ENCODE data around the gene KIAA0825.

KIAA0825 gene

DNA sequence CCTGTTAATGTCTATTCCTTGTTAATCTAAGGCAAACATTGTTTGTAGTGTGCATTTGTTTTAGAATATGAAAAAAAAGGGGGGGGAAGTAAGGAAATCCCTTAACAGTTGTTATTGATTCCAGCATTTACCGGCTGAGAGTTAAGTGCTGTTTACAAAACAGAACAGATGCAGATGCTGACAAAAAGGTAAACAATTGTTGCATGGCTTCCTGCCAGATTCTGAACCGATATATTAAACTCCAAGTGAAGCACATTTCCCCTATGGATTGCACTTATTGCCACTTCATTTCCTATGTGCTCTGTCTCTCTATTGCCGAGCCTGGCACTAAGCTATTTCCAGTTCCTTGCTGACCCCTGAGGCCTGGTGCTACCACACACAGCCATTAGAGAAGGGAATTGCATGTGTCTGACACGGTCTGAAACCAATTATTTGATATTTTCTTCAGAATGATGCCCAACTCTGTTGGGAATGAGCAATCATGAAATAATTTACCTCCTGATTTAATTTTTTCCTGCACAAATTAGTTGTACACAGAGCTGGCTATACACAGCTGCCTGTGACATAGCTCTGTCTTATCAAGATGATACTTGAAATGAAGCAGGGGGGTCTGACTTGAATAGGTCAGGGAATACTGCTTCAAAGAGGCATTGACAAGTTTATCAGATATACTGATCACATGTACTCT, 109.8 kb downstream of the KIAA0825 start:
- DNase-seq: no peak

DNA sequence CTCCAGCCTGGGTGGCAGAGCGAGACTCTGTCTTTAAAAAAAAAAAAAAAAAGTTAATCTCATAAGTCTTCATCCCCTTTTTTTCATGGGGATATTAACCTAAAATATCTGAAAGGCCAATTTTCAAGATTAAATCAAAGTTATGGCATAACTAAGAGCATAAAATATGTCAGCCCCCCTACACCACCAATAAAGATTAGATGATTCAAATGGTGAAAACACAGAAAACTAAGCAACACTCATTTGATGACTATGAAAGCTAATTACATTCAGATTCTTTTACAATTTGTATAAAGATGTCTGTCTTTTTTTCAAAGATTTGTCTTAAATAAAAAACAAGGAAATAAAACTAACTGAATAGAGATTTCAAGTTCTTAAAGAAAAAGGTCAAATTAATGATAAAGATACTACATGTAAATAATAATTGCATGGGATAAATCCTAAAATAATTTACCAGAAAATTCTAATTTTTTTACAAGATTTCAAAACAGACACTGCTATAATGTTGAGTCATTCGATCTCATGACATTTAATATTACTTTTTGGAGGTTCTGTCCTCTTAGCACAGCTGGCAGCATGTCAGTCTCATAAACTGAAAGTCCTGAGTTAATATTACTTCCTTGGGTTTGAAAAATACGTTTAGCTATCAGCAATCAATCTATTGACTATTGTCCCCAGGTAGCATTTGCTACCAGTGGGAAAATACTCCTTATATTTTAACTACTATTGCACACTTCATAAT, 112.9 kb downstream of the KIAA0825 start:
- no peak for DNase-seq

DNA sequence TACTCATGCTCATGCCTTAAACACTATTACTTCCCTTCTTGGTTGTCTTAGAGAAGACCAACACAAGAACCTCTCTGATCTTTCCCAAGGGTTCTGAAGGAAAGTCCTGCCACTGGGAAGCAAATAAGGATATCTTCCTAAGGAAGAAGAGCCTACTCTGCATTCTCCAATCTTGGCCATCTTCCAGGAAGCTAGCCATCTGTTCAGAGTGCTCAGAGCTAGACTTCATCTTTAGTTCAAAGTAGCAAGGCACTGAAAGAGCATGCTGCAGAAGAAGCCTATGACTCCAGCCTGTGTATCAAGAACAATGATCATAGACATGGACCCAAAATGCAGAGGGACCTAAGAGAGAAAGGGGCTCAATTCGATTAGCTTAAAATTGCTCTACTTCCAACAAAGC, 114.7 kb downstream of the KIAA0825 start:
- no peak for DNase-seq

DNA sequence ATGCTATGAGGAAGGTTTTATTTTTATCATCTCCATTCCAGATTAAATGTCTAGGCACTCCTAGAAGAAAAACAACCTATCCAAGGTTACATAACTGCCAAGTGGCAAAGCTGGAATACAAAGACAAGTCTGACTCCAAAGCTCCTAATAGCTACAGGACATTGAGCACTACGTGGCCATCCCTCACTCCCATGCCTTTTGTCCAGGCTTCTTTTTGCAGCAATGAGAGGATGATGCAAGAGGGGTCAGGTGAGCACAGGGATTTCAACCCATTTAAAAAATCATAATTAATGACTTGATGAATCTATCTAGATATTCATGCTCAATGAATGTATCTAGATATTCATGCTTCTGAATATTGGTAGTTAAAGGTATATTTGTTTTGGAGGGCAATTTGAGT, 117.0 kb downstream of the KIAA0825 start:
- no peak for DNase-seq

DNA sequence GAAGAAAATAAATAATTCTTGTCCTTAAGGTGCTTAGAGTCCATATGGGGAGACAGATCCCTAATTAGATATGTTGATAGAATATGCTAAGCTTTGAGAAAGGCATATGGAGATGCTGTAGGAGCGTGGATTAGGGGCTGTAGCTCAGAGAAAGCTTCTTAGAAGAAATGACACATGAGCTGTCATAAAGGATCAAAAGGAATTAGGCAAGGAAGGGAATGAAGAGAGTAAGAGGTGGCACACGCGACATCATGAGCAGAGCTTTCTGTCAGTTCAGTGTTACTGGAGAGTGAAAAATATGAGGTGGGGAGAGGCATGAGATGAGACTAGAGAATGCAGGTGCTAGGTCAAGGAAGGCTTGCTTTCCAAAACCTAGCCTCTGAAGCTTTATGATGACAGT, 118.6 kb downstream of the KIAA0825 start:
- DNase-seq: no peak

DNA sequence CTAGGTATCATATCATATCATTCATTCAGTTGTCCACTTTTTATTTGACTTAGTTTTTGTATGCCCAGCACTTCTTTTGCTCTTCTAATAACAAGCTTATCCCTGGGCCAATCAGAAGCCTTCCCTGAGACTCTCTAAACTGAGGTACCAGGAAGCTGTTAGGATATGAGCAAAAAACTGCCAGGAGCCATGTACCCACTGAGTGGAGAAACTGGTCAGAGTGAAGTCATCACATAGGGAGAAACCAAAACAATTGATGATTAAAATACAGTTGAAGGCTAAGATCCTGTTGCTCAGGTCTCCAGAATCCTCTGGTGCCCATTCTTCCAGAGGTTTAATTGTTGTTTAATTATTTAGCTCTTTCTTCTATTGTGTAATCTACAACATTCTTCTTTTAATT, 120.2 kb downstream of the KIAA0825 start:
- no peak for DNase-seq

DNA sequence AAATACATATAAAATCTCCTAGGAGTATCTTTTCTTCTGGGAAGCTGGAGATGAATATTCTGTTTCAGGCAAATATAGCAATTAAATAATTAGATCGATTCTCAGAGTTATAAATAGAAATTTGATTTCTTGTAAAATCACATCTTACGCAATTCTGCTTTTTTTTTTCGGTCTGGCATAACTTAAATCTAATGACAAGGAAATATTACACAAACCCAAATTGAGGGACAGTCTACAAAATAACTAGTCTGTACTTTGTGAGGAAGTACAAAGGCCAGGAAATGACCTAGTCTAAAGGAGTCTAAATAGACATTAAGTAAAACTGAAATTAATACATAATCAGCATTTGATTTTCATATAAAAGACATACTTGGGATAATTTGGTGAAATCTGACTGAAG, 133.3 kb downstream of the KIAA0825 start:
- no peak for DNase-seq

DNA sequence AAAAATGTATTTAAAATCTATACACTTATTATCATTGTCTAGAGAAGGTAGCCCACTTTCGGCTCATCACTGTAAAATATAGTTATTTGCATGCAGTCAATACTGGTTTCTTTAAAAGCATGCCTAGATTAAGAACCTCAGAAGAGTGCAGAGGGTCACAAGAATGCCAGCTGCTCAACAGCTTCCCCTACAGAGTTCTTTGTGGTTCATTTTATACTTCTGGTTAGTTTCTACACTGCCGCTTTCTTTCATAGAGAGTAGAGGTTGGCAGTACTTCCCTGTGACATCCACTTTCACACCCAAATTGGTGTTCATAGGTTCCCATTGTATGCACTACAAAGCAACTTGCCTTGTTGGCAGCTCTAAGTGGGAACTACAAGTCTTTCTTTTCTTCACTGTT, 137.3 kb downstream of the KIAA0825 start:
- no peak for DNase-seq

DNA sequence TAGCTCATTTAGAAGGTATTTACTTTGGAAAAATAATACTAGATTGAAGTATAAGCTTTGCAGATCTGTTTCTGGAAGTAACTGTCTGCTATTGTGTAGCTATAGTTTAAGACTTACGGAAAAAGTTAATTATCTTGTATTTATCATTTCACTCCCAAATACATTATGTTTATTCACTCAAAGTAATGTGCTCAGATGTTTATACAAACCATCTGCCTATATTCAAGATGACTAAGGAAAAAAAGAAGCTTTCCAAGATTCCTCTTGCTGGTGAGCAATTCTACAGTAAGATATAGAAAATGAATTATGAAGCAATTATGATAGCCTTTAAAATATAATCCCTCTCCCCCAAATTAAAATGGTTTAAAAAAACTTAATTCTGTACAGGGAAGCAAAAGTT, 137.9 kb downstream of the KIAA0825 start:
- no peak for DNase-seq

DNA sequence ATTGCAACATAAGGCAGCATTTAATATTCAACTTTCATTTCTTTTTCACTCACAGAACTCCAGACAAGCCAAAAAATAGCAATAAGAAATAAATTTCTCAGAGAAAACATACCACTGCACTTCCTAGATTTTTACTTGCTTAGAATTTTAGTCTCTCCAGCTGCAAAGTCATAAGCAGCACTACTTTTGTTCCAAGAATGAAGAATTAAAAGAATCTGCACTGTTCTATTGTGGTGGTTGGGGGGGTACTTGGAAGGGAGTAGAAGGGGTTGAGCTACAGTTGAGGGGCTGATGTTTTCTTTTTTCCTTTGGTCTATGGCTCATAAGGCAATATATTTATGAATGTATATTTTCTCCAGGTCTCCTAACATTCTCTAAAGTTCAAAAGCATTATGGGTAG, 144.5 kb downstream of the KIAA0825 start:
- DNase-seq: no peak

DNA sequence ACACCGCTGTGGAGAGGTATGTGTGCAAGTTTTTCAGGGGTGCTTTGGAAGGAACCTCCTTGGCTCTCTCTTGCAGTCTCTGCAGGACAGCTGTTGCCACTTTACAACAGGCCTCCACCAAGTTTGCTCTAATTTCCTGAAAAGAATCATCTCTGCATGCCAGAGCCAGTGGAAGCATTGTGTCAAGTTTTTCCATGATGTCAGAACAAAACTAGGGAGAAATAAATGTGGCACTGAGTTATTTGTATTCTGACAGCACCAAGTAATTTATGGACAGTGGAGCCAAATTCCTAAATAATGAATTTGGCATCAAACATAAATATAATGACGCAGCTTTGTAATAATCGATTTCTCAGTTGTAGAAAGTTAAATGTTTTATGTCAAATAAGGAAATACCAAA, 146.9 kb downstream of the KIAA0825 start:
- no peak for DNase-seq

DNA sequence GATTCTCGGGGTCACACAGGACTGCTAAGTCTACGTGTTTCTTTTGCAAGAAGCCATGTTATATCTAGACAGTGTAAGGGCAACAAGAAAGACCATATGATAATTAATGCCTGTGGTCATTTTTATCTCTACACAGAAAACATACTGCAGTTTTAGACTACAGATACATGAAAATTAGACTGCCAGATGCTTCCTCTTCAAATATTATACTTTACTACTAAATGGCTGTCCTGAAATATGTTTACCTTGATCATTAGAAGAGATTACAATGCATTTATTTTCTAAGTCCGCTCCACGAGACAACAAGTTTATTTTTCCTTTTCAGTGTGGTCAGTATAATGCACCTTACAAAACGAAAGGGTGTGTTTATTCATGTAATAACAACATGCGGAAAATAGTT, 147.6 kb downstream of the KIAA0825 start:
- DNase-seq: no peak

DNA sequence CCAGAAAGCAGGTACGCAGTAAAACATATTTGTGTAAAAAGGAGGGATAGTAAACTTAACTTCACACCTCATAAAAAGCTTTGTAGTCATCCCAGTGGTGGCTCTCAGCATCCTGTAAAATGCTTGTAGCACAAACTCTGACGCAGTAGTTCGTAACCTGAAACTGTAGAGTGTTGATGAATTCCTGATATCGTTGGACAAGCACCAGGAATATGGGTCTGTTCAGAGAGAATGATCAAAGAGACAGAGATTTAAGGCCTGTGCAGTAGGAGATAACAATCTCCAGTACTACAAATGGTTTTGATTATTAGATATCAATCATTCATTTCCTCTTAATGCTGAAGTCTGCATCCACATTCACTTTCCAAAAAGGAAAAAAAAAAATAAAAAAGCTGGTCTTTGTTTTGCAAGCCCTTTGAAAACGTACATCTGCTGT, 148.5 kb downstream of the KIAA0825 start:
- DNase-seq: no peak

DNA sequence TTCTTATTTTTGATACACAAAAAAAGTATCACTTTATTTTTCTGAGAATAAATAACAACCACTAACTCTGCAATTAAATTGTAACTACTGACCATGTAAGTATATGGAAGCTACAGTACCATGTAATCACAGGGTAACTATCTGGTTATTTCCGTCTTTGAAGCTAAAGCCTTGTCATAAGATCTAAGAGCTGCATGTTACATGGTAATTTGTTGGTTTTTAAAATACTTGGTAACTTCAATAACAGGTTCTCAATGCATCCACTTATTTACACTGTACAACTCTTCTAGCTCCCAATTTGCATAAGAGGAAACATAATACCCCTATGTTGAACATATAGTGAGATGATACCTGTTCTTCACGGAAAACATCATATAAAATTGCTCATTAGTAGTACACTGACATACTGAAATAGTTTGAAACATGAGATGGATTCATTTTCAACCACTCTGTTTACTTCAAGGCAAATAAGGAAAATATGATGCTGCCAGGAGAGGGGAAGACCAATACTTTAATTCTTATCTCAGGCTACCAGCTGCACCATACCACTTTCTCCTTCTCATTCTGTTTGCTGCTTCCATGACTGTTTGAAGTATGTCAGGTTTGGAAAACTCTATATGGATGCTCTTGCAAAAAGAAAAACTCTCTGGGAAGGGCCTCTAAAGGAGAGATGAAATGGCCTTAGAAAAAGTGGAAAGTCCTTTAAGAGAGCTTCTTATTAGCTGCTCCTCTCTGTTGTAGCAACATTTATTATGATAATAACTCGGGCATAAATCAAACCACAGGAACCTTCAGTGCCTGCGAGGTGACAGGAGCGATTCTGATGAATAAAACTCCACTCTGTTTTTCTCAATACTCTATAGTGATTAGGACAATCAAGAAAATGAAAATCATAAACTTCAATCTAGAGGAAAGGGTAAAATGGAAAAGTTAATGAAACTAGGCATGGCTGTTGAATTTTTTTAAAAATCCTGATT, 150.2 kb downstream of the KIAA0825 start:
- no peak for DNase-seq

DNA sequence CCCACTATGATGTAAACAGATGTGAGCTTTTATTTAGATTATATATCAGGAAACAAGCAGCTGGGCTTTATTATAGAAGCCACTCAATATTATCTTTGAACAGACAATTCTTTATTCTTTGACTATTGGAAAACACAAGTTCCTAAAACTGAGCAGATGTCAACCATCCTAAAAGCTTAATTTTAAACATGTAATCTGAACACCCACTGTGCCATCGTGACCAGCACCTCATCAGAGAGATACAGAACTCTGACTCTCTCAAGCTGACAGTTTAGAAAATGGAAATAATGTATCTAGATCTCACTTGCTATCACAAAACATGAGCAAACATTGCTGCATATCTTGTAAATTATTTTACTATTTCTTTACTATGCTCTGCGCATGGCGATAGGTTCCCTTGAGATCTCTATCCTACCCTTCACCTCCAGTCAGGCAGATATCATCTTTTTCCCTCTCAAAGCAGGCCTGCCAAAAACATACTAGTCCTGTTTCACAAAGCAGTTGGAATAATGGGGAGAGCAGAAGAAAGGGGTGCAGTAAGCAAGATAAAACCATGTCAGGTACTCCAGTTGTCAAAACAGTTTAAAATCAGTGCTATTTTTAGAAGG, 151.0 kb downstream of the KIAA0825 start:
- DNase-seq: no peak

DNA sequence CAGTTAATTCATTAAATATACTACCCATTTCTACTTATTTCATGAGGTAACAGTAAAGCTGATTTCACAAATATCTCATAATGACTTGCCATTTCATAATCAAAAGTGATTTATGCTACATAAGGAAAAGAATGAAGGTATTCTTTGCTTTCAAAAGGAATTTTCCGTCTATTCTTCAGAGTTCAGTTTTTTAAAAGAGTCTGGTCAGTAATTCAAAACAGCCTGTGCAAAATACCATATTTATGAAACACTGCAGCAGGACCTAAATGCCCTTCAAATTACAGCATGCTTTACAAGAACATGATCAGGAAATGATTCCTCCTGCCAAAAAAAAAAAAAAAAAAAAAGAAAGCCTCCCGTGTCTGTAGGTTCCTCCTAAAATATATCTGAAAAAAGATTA, 154.7 kb downstream of the KIAA0825 start:
- DNase-seq: no peak

DNA sequence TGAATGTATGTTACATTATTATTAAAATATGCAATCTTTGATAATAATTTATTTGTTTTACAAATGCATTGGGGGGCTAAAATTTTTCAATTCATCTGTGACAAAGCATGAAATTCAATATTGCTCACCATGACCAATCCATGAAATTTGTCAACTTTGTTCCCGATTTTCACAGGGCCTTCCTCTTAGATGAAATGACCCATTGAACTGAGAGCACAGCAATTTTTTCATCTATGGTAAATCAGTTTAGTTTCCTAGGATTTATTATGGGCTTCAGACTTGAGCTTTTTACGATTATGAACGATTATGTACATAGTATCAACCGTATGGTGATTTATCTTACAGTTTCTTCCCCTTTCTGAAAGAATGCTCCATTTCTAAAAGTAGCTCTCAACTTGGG, 157.3 kb downstream of the KIAA0825 start:
- no peak for DNase-seq

DNA sequence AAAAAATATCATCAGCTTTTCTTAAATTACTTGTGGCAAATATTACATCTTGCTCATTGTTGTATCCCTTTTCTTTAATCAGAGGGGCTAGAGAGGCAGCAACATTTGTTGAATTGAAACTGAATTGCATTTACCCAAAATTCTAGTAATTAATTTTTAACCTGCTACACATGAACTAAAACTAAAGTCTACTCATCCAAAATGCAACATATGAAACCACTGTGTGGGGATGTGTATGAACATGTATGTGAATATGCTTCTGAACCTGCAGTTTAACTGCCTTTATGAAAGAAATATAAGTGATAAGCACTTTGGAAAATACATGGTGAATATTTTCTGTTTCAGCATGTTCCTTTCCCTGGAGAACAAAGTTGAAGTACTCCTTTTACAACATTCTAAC, 158.5 kb downstream of the KIAA0825 start:
- no peak for DNase-seq

DNA sequence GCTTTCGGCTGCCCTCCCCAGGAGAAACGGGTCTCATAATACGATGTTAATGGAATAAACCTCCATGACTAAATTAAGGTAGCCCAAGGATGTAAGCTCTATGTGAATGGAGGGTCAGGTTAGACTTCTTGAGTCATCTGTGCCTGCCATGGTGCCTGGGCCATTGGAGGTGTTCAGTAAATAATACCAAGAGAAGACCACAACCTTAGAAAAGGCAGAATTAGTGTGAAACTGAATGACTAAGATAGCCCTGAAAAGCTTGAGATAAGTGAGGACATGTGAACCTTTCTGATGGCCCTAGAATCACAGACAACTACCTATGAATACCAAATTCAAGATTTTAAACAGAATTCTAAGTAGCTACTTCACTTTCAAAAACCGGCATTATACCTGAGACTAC, 160.6 kb downstream of the KIAA0825 start:
- DNase-seq: no peak

DNA sequence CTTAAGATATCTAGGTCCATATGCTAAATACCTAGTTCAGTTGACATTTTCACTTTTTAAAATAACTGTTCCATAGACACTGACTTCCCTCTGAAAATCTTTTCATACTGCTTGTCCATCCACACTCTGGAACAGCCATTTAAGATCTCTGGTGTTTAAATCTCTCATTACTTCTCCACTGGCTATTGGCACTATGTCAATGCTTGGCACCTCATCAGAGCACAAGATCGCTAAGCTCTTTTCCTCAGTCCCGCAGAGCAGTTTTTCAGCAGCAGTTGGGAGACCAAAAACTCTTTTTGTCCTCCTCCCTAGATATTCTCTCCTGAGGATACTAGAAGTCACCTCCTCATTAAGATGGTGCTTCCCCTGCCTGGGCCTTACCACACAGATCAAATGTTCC, 172.7 kb downstream of the KIAA0825 start:
- DNase-seq: no peak

DNA sequence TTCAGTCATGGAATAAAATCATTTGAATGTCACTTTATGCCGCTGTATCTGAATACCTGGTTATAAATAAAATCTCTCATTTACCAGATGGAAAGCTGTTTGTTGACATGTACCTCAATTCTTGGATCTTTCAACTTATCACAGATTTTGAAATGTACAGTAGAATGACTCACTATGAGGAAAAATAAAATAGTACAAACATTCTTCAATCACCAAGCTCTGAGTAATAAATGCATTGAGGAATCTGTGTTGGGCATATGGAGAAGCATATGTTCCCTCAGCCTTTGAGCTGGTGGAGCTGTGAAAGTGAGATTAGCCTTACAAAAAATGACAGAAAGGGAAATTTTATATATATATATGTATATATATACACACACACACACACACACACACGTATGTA, 175.4 kb downstream of the KIAA0825 start:
- DNase-seq: no peak

DNA sequence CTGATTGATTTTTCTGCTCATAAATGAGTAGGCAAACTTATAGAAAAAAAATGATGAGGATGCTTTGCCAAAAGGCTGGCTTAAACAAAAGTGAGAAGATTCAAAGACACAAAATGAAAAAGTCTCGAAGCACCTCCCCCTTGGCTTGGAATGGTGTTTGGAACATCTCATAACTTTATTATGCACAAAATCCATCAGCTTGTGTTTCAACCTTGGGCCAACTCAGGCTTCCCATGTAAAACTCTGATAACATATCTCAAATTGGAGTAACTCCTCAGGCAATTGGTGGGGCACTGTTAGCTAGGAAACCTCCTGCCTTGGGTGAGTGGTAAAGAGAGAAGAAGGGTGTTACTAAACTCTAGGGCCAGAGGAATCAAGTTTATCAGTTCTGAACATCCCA, 176.3 kb downstream of the KIAA0825 start:
- no peak for DNase-seq

DNA sequence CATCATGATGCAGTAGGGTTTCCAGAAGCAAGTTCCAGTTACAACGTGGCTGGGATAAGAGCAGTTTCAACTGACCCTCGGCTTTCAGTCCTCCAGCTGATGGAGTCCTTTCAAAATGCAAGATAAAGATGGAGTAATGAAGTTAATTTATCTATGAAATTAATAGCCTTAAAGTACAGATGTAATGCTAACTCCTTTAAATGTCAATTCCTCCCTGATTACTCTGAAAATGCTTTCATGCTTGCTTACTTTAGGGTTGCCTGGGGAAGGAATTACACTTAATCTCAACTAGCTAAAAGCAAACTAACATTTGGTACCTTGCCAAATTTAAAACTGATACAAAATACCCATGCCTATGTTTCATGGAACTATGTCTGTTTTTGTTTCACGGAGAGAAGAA, 178.4 kb downstream of the KIAA0825 start:
- no peak for DNase-seq
